SH-SY5Y (cell line): ENCODE data around the gene MOK.

Experiments used
- GATA2 ChIP-seq: IDR thresholded peaks from 2 replicates; pipeline ENCODE4 v1.6.1; 2011; ENCODE audit warnings: mild to moderate bottlenecking, low read depth, low read length
- GATA3 ChIP-seq: IDR thresholded peaks from 2 replicates; pipeline ENCODE4 v1.6.1; 2011; ENCODE audit warnings: low read depth, mild to moderate bottlenecking, low read length, moderate library complexity

DNA sequence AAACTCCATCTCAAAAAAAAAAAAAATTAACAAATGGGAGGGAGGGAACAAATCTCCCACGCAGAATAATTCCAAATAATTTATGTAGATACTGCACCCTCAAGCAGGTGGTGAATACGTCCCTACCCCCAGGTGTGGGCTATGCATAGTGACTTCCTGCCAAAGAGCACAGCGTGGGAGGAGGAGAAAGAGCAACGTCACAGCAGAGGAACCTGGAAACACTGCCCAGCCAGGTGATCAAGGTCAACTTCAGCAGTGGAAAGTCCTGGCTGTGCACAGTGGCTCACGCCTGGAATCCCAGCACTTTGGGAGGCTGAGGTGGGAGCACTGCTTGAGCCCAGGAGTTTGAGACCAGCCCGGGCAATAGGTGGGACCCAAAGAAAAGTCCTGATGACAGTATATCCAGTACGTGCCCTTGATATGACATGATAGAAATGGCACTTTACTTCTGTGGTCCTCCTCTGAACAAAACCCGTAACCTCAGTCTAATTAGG, 48.2 kb upstream of the MOK start:
- TF ChIP-seq GATA2 = no peak
- no peak for TF ChIP-seq GATA3
